ENCODE data around the gene NPY. TPM values are rescaled to one million over a fixed set of nuclear protein-coding genes. Genes with fewer than 3 reads are reported as not detected.

NPY gene
- total RNA-seq, 1 donor from 2014 or later = not detected

GRCh38 chr7:24290004-24290641 lies 6.1 kb downstream of the NPY start:
- peaks cover 8% of the 10 kb centered on the region for H3K4me1 Mint-ChIP-seq (ENCODE audit: low read depth)
- intact Hi-C loops (cut with micrococcal nuclease) = loop anchor here (1.0 to 5.0 kb wide), 3 partner anchors 95 to 375 kb away; partner anchors contain the start of gene PALS2
- H3K4me3 Mint-ChIP-seq (ENCODE audit: low read depth) = no peak overlapping the region
- no peaks in the 10 kb centered on the region for H3K9me3 Mint-ChIP-seq
- peak; percentile 32 for DNase-seq (ENCODE audit: low spot score)
- H3K36me3 Mint-ChIP-seq (ENCODE audit: low read depth) = no peaks in the 10 kb centered on the region
- H3K27me3 Mint-ChIP-seq (ENCODE audit: low read depth) = peaks cover 57% of the 10 kb centered on the region
- no peak overlapping the region for H3K27ac Mint-ChIP-seq

GRCh38 chr7:24291271-24291670 lies 7.3 kb downstream of the NPY start:
- Mint-ChIP-seq H3K27ac (no peak overlapping the region), H3K4me3 (ENCODE audit: low read depth) (no peak overlapping the region), H3K27me3 (ENCODE audit: low read depth) (peaks cover 47% of the 10 kb centered on the region), H3K9me3 (no peaks in the 10 kb centered on the region), H3K4me1 (ENCODE audit: low read depth) (peaks cover 8% of the 10 kb centered on the region), H3K36me3 (ENCODE audit: low read depth) (no peaks in the 10 kb centered on the region)
- intact Hi-C loops (cut with micrococcal nuclease) = loop anchor here (2.0 to 5.0 kb wide), 2 partner anchors 94 to 281 kb away; partner anchors contain the start of gene PALS2
- no peak for DNase-seq (ENCODE audit: low spot score)

GRCh38 chr7:24297362-24297761 lies 13.4 kb downstream of the NPY start:
- Mint-ChIP-seq H3K36me3 (ENCODE audit: low read depth) (no peaks in the 10 kb centered on the region), H3K4me3 (ENCODE audit: low read depth) (no peak overlapping the region), H3K27me3 (ENCODE audit: low read depth) (peaks cover 27% of the 10 kb centered on the region), H3K4me1 (ENCODE audit: low read depth) (no peaks in the 10 kb centered on the region), H3K9me3 (no peaks in the 10 kb centered on the region), H3K27ac (no peak overlapping the region)
- intact Hi-C loops (cut with micrococcal nuclease) = no loop called here
- no peak for DNase-seq (ENCODE audit: low spot score)

- Mint-ChIP-seq H3K4me1 (ENCODE audit: low read depth) (no peaks in the 10 kb centered on the region), H3K27ac (no peak overlapping the region), H3K36me3 (ENCODE audit: low read depth) (no peaks in the 10 kb centered on the region), H3K27me3 (ENCODE audit: low read depth) (peaks cover 33% of the 10 kb centered on the region), H3K4me3 (ENCODE audit: low read depth) (no peak overlapping the region), H3K9me3 (no peaks in the 10 kb centered on the region)
- no peak for DNase-seq (ENCODE audit: low spot score)
- intact Hi-C loops (cut with micrococcal nuclease) = no loop called here
These were observed 14.7 kb downstream of the NPY start for GRCh38 chr7:24298696-24299095.

- intact Hi-C loops (cut with micrococcal nuclease) = no loop called here
- H3K4me3 Mint-ChIP-seq (ENCODE audit: low read depth) = no peak overlapping the region
These were observed 15.2 kb downstream of the NPY start for GRCh38 chr7:24299192-24299591.

GRCh38 chr7:24301703-24302102 lies 17.7 kb downstream of the NPY start:
- no peak overlapping the region for H3K4me3 Mint-ChIP-seq (ENCODE audit: low read depth)
- H3K27ac Mint-ChIP-seq = no peak overlapping the region
- no peaks in the 10 kb centered on the region for H3K36me3 Mint-ChIP-seq (ENCODE audit: low read depth)
- intact Hi-C loops (cut with micrococcal nuclease) = no loop called here
- no peak for DNase-seq (ENCODE audit: low spot score)
- H3K4me1 Mint-ChIP-seq (ENCODE audit: low read depth) = no peaks in the 10 kb centered on the region
- H3K27me3 Mint-ChIP-seq (ENCODE audit: low read depth) = peaks cover 37% of the 10 kb centered on the region
- H3K9me3 Mint-ChIP-seq = no peaks in the 10 kb centered on the region

More at GRCh38 chr7:24299192-24299591, 15.2 kb downstream of the NPY start:
- H3K27me3 Mint-ChIP-seq (ENCODE audit: low read depth) = peaks cover 34% of the 10 kb centered on the region
- H3K36me3 Mint-ChIP-seq (ENCODE audit: low read depth) = no peaks in the 10 kb centered on the region
- DNase-seq (ENCODE audit: low spot score) = no peak
- H3K27ac Mint-ChIP-seq = no peak overlapping the region
- H3K9me3 Mint-ChIP-seq = no peaks in the 10 kb centered on the region
- no peaks in the 10 kb centered on the region for H3K4me1 Mint-ChIP-seq (ENCODE audit: low read depth)

- H3K9me3 Mint-ChIP-seq = no peaks in the 10 kb centered on the region
- H3K36me3 Mint-ChIP-seq (ENCODE audit: low read depth) = no peaks in the 10 kb centered on the region
- intact Hi-C loops (cut with micrococcal nuclease) = no loop called here
- peaks cover 35% of the 10 kb centered on the region for H3K27me3 Mint-ChIP-seq (ENCODE audit: low read depth)
- DNase-seq (ENCODE audit: low spot score) = no peak
- no peak overlapping the region for H3K4me3 Mint-ChIP-seq (ENCODE audit: low read depth)
- H3K27ac Mint-ChIP-seq = no peak overlapping the region
- no peaks in the 10 kb centered on the region for H3K4me1 Mint-ChIP-seq (ENCODE audit: low read depth)
These were observed 20.6 kb downstream of the NPY start for GRCh38 chr7:24304494-24305095.

- H3K36me3 Mint-ChIP-seq (ENCODE audit: low read depth) = no peaks in the 10 kb centered on the region
- no peak overlapping the region for H3K4me3 Mint-ChIP-seq (ENCODE audit: low read depth)
- no peak for DNase-seq (ENCODE audit: low spot score)
- H3K9me3 Mint-ChIP-seq = no peaks in the 10 kb centered on the region
- no peaks in the 10 kb centered on the region for H3K4me1 Mint-ChIP-seq (ENCODE audit: low read depth)
- intact Hi-C loops (cut with micrococcal nuclease) = no loop called here
- H3K27ac Mint-ChIP-seq = no peak overlapping the region
- H3K27me3 Mint-ChIP-seq (ENCODE audit: low read depth) = peaks cover 27% of the 10 kb centered on the region
These were observed 23.3 kb downstream of the NPY start for GRCh38 chr7:24307326-24307725.

GRCh38 chr7:24312588-24312987 lies 28.6 kb downstream of the NPY start:
- H3K9me3 Mint-ChIP-seq = no peaks in the 10 kb centered on the region
- no peaks in the 10 kb centered on the region for H3K4me1 Mint-ChIP-seq (ENCODE audit: low read depth)
- no peaks in the 10 kb centered on the region for H3K36me3 Mint-ChIP-seq (ENCODE audit: low read depth)
- intact Hi-C loops (cut with micrococcal nuclease) = no loop called here
- H3K27me3 Mint-ChIP-seq (ENCODE audit: low read depth) = peaks cover 13% of the 10 kb centered on the region
- H3K4me3 Mint-ChIP-seq (ENCODE audit: low read depth) = no peak overlapping the region
- no peak overlapping the region for H3K27ac Mint-ChIP-seq
- no peak for DNase-seq (ENCODE audit: low spot score)

- H3K27ac Mint-ChIP-seq = no peak overlapping the region
- H3K4me1 Mint-ChIP-seq (ENCODE audit: low read depth) = no peaks in the 10 kb centered on the region
- intact Hi-C loops (cut with micrococcal nuclease) = no loop called here
- no peak overlapping the region for H3K4me3 Mint-ChIP-seq (ENCODE audit: low read depth)
- H3K9me3 Mint-ChIP-seq = no peaks in the 10 kb centered on the region
- peaks cover 10% of the 10 kb centered on the region for H3K27me3 Mint-ChIP-seq (ENCODE audit: low read depth)
- no peaks in the 10 kb centered on the region for H3K36me3 Mint-ChIP-seq (ENCODE audit: low read depth)
- DNase-seq (ENCODE audit: low spot score) = no peak
These were observed 29.8 kb downstream of the NPY start for GRCh38 chr7:24313777-24314176.

- no peak for DNase-seq (ENCODE audit: low spot score)
- Mint-ChIP-seq H3K27ac (no peak overlapping the region), H3K4me1 (ENCODE audit: low read depth) (no peaks in the 10 kb centered on the region)
These were observed 32.4 kb downstream of the NPY start for GRCh38 chr7:24316340-24316739.

GRCh38 chr7:24318326-24318725 lies 34.3 kb downstream of the NPY start:
- H3K27ac Mint-ChIP-seq = no peak overlapping the region
- intact Hi-C loops (cut with micrococcal nuclease) = no loop called here
- H3K9me3 Mint-ChIP-seq = no peaks in the 10 kb centered on the region
- no peak for DNase-seq (ENCODE audit: low spot score)
- H3K27me3 Mint-ChIP-seq (ENCODE audit: low read depth) = peaks cover 19% of the 10 kb centered on the region
- no peaks in the 10 kb centered on the region for H3K36me3 Mint-ChIP-seq (ENCODE audit: low read depth)
- H3K4me3 Mint-ChIP-seq (ENCODE audit: low read depth) = no peak overlapping the region
- H3K4me1 Mint-ChIP-seq (ENCODE audit: low read depth) = no peaks in the 10 kb centered on the region

More at GRCh38 chr7:24316340-24316739, 32.4 kb downstream of the NPY start:
- intact Hi-C loops (cut with micrococcal nuclease) = no loop called here
- no peaks in the 10 kb centered on the region for H3K9me3 Mint-ChIP-seq
- H3K27me3 Mint-ChIP-seq (ENCODE audit: low read depth) = peaks cover 13% of the 10 kb centered on the region
- H3K4me3 Mint-ChIP-seq (ENCODE audit: low read depth) = no peak overlapping the region
- no peaks in the 10 kb centered on the region for H3K36me3 Mint-ChIP-seq (ENCODE audit: low read depth)

GRCh38 chr7:24319209-24319608 lies 35.2 kb downstream of the NPY start:
- Mint-ChIP-seq H3K27me3 (ENCODE audit: low read depth) (peaks cover 24% of the 10 kb centered on the region), H3K36me3 (ENCODE audit: low read depth) (no peaks in the 10 kb centered on the region), H3K27ac (no peak overlapping the region), H3K4me1 (ENCODE audit: low read depth) (no peaks in the 10 kb centered on the region), H3K9me3 (no peaks in the 10 kb centered on the region), H3K4me3 (ENCODE audit: low read depth) (no peak overlapping the region)
- intact Hi-C loops (cut with micrococcal nuclease) = no loop called here
- DNase-seq (ENCODE audit: low spot score) = no peak

All from activated T-helper 2 cell treated with anti-CD3 and anti-CD28 coated beads, Interferon-gamma antibody, Interleukin-2, Interleukin-4, amounts not matched to agents 10 μg/mL and 5 μg/mL and 100 μg/mL, durations not matched to agents 14 hours and 24 hours and 36 hours (primary cell).